Measurements from ENCODE around the gene ALG14.

Gene ALG14

DNA sequence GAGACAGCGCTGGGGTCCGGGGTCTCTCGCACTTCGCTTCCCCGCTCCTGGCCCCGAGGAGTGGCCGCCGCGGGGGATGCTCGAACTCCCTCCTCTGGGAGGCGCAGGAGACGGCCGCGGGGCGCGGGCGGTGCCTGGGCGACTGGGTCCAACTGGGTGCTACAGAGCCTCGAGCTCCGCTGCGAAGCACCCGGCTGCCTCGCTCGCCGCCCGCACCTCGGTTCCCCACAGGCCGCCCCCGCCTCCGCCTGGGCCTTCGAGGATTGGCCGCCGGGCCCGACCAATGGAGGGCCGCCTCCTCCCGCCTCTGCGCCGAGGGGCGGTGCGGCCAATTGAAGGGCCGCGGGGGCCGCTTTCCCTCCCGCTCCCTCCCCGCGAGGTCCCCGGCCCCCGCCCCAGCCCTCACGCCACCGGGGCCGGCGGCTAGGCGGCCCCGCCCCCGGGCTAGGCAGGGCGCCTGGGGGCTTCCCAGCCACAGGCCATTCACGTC is 145.8 kb downstream of the ALG14 start, which contains the start of gene CNN3:
CNN3 (minus strand) TSS at position 196 of the 490 bp plus-strand sequence. CDS start 216 bp downstream, outside the sequence.
- in situ Hi-C loops (cut with HindIII; ENCODE audit: low pct_ligation_motif_present, low pct_unique_long_range_greater_than_20kb, low sequenced_read_pairs): no loop called here

DNA sequence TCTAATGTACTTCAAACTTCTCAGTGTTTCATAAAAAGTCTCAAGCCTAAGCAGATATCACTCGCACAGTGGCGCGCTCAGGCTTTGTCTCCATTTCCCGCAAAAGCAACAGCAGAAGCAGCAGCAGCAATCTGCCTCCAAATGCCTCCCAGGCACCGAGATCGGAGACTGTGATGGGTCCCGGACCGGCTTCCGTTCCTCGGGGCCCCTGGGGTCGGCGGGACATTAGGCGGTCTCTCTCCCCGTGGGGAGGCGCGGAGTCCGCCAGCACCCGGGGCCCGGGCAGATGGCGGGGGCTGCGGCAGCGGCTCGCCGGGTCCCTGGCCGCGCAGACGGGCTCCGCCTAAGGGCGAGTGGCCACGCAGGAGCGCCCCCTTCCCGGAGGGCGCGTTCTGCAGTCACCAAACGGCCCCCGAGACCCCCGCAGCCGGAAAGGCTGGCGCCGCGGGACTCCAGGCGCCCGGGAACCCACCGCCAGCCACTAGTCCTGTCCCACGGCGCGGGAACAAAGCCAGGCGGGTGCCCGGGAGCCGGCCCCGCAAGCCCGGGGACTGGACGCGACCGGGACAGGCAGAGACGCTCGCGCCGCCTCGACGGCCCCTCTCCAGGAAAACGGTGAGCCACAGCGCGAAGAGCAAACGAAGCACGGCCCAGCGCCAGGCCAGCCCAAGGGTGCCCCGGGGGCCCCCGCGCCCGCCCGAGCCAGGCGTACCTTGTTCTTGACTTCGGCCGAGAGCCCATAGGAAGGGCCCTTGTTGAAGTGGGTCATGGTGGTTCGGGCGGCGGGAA is 146.4 kb downstream of the ALG14 start:
- peak; percentile 53 for DNase-seq
- in situ Hi-C loops (cut with HindIII; ENCODE audit: low pct_ligation_motif_present, low pct_unique_long_range_greater_than_20kb, low sequenced_read_pairs): no loop called here

More for the DNA sequence above, 145.8 kb downstream of the ALG14 start, which contains the start of gene CNN3:
- DNase-seq: peak; percentile 89

DNA sequence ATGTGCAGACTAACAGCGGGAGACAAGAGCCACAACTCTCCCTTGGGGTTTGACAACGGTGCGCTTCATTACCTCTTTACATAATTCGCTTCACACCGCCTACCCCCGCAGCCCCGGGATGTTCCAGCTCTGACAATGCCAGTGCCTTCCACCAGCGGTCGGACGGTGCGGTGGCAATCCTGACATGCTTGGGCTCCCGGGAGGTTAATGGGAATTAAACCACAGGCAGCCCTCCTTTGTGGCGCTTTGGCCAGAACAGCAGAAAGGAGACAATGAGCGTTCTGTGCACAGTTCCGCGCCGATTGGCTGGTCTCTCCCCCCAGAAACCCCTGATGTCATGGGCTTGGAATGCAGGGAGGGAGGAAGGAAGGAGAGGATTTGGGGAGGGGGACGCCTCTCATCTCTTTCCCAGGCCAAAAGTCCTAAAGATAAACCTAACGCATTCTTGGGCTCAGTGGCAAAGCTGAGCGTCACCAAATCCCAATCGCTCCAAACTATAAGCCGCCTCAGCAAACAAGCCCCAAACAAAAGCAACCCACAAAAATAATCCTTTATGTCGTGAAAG is 147.1 kb downstream of the ALG14 start:
- peak; percentile 94 for DNase-seq
- in situ Hi-C loops (cut with HindIII; ENCODE audit: low pct_ligation_motif_present, low pct_unique_long_range_greater_than_20kb, low sequenced_read_pairs): no loop called here

DNA sequence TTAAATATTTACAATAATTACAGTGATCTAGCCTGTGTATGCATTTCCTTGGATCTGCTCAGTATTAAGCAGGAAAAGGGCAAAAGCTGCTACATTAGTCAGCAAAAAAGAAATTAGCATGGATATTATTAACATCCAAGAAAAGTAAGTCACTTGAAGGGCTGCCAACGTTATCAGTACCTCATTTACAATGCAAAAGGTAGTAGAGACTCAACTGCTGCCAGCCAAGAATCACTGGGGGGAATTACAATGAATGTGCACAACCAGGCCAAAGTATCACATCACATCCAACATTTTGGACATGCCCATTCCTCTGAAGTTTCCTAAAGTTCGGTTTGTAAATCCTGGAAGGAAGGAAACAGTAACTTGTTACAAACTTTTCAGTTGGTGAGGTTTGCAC is 147.7 kb downstream of the ALG14 start:
- in situ Hi-C loops (cut with HindIII; ENCODE audit: low pct_ligation_motif_present, low pct_unique_long_range_greater_than_20kb, low sequenced_read_pairs): no loop called here
- peak; percentile 17 for DNase-seq

All from ACHN (cell line).